Occipital lobe (tissue), 2 donors: ENCODE measurements around the gene PLCG2. TPM values are rescaled to one million over a fixed set of nuclear protein-coding genes. Genes with fewer than 3 reads are reported as not detected.
"Not testable (repeated sequence)": the region's sequence is repeated elsewhere in the genome, so short reads cannot be mapped to it uniquely, and the experiment has no call there.

Source experiments
- DNase-seq: peaks from one replicate; lab custom pipeline; 2025; lab: John Stamatoyannopoulos, UW
- total RNA-seq: library from RNA; depleted of rRNA; stranded (reverse); fragments of >200 nt; gene quantifications from one replicate; pipeline ENCODE4 v1.2.3, GENCODE V29; 2014

Gene PLCG2
- total RNA-seq, 1 donor from 2014 or later: 1.6 TPM

- no peak for DNase-seq
Measured at GRCh38 chr16:81937305-81938038, 158.4 kb downstream of the PLCG2 start.

- DNase-seq: no peak
Measured at GRCh38 chr16:81938326-81939163, 159.5 kb downstream of the PLCG2 start.

- DNase-seq: no peak
Measured at GRCh38 chr16:81939164-81940056, 160.3 kb downstream of the PLCG2 start.

- no peak for DNase-seq
Measured at GRCh38 chr16:81940781-81941560, 161.9 kb downstream of the PLCG2 start.

GRCh38 chr16:81942007-81942601, 163.0 kb downstream of the PLCG2 start:
- DNase-seq: no peak

- DNase-seq: no peak
Measured at GRCh38 chr16:81945665-81946064, 166.6 kb downstream of the PLCG2 start.

- no peak for DNase-seq
Measured at GRCh38 chr16:81946206-81946605, 167.1 kb downstream of the PLCG2 start.

- no peak for DNase-seq
Measured at GRCh38 chr16:81951564-81951963, 172.5 kb downstream of the PLCG2 start.

- no peak for DNase-seq
Measured at GRCh38 chr16:81956213-81956948, 177.3 kb downstream of the PLCG2 start.

- no peak for DNase-seq
Measured at GRCh38 chr16:81964808-81965207, 185.7 kb downstream of the PLCG2 start.

- no peak for DNase-seq
Measured at GRCh38 chr16:81967358-81967757, 188.3 kb downstream of the PLCG2 start.

GRCh38 chr16:81971853-81972252, 192.8 kb downstream of the PLCG2 start:
- DNase-seq: no peak

- no peak for DNase-seq
Measured at GRCh38 chr16:81973737-81974136, 194.6 kb downstream of the PLCG2 start.

- DNase-seq: no peak
Measured at GRCh38 chr16:81975637-81976036, 196.5 kb downstream of the PLCG2 start.

- DNase-seq: not testable (repeated sequence)
Measured at GRCh38 chr16:81977335-81977942, 198.3 kb downstream of the PLCG2 start.

GRCh38 chr16:81987121-81987520, 208.0 kb downstream of the PLCG2 start:
- no peak for DNase-seq

GRCh38 chr16:81987706-81988105, 208.6 kb downstream of the PLCG2 start:
- DNase-seq: no peak

- DNase-seq: no peak
Measured at GRCh38 chr16:81992859-81993258, 213.8 kb downstream of the PLCG2 start.

- DNase-seq: no peak
Measured at GRCh38 chr16:81994485-81994884, 215.4 kb downstream of the PLCG2 start.
